DND-41 (cell line): ENCODE data around the gene DCP1A.

Source experiments
- ATAC-seq: fragments of 200-7000 bp; cut with Tn5 transposase; 3 replicates; pipeline ENCODE4 v1.9.1; 2021; ENCODE audit warnings: low read depth; ENCODE audit not compliant: insufficient read depth
- DNase-seq: peaks from one replicate; pipeline ENCODE4 v3.0.0-alpha.2; 2020
- H2AFZ ChIP-seq: 2 replicates; pipeline ENCODE4 v1.6.0; 2012; ENCODE audit warnings: low read depth, low read length
- H3K27ac ChIP-seq: 2 replicates; pipeline ENCODE4 v1.5.1; 2012; ENCODE audit warnings: low read length, inconsistent platforms
- H3K27me3 ChIP-seq: fragments of 200-600 bp; sonication (generic); 2 replicates; pipeline ENCODE4 v1.6.0; 2012; ENCODE audit warnings: low read length, mild to moderate bottlenecking, inconsistent platforms; ENCODE audit not compliant: insufficient read depth, poor library complexity
- H3K36me3 ChIP-seq: 2 replicates; pipeline ENCODE4 v1.5.1; 2012; ENCODE audit warnings: low read length, inconsistent platforms; ENCODE audit not compliant: insufficient read depth
- H3K4me1 ChIP-seq: 2 replicates; pipeline ENCODE4 v1.5.1; 2012; ENCODE audit warnings: mild to moderate bottlenecking, low read length; ENCODE audit not compliant: insufficient read depth
- H3K4me2 ChIP-seq: 2 replicates; pipeline ENCODE4 v1.6.0; 2012; ENCODE audit warnings: mild to moderate bottlenecking, moderate library complexity, low read length, inconsistent platforms; ENCODE audit not compliant: insufficient read depth
- H3K4me3 ChIP-seq, 2 experiments: fragments of 200-600 bp in 1 of 2; shearing (Covaris generic) in 1 of 2; 2 replicates each; pipeline ENCODE4 v1.5.1; 2012 to 2016; ENCODE audit warnings: inconsistent platforms in 2 of 2, low read length in 2 of 2, mild to moderate bottlenecking in 2 of 2, low read depth in 1 of 2, moderate library complexity in 1 of 2
- H3K79me2 ChIP-seq: 2 replicates; pipeline ENCODE4 v1.6.0; 2012; ENCODE audit warnings: low read length, inconsistent platforms; ENCODE audit not compliant: insufficient read depth
- H3K9ac ChIP-seq: 2 replicates; pipeline ENCODE4 v1.6.0; 2012; ENCODE audit warnings: low read depth, mild to moderate bottlenecking, inconsistent platforms, low read length, moderate library complexity
- H3K9me3 ChIP-seq: 2 replicates; pipeline ENCODE4 v1.5.1; 2012; ENCODE audit warnings: low read length, moderate library complexity, mild to moderate bottlenecking, inconsistent platforms; ENCODE audit not compliant: insufficient read depth, severe bottlenecking
- H4K20me1 ChIP-seq: 2 replicates; pipeline ENCODE4 v1.6.0; 2012; ENCODE audit warnings: low read length; ENCODE audit not compliant: insufficient read depth
- EZH2 ChIP-seq: IDR thresholded peaks from 3 replicates; pipeline ENCODE4 v1.6.1; 2012; ENCODE audit warnings: borderline replicate concordance, low read depth, mild to moderate bottlenecking, moderate library complexity, low read length, inconsistent platforms; ENCODE audit not compliant: severe bottlenecking
- TF ChIP-seq, protein P1 (sequence below): IDR thresholded peaks from 2 replicates; pipeline ENCODE4 v1.5.1; 2012; ENCODE audit warnings: borderline replicate concordance, low read length, moderate library complexity, mild to moderate bottlenecking; ENCODE audit not compliant: poor library complexity, severe bottlenecking; ENCODE audit errors: extremely low read depth

DCP1A gene

DNA sequence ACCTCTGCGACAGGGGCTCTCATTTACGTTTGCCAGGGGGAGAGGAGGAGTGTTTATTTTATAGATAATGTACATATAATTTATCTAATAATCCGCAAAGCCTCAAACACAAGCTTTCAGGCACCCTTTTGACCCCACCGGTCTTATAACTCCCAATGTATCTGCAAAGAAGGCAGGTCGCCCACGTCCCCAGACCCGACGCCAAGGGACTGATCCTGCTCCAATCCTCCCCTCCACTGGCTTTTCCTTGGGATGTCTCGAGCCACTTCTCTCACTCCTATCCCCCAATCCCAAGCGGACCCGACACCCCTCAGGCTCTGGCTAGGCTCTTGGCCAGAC is 452 bp downstream of the DCP1A start:
- Histone ChIP-seq H3K79me2 (peaks cover 49% of the 10 kb centered on the region), H3K36me3 (peaks cover 16% of the 10 kb centered on the region; the same call in 1 of the 2 replicates), H2AFZ (peak overlapping the region; percentile 88), H3K4me1 (peaks cover 29% of the 10 kb centered on the region), H4K20me1 (peaks cover 3% of the 10 kb centered on the region; the same call in 1 of the 2 replicates), H3K4me3 (peak overlapping the region; percentile 62 to 75), H3K27me3 (no peaks in the 10 kb centered on the region), H3K9ac (peak overlapping the region; percentile 77), H3K4me2 (peak overlapping the region; percentile 72), H3K9me3 (no peaks in the 10 kb centered on the region), H3K27ac (peak overlapping the region; percentile 83)
- no peak for DNase-seq
- no peak for TF ChIP-seq EZH2
- TF ChIP-seq, protein P1, sequence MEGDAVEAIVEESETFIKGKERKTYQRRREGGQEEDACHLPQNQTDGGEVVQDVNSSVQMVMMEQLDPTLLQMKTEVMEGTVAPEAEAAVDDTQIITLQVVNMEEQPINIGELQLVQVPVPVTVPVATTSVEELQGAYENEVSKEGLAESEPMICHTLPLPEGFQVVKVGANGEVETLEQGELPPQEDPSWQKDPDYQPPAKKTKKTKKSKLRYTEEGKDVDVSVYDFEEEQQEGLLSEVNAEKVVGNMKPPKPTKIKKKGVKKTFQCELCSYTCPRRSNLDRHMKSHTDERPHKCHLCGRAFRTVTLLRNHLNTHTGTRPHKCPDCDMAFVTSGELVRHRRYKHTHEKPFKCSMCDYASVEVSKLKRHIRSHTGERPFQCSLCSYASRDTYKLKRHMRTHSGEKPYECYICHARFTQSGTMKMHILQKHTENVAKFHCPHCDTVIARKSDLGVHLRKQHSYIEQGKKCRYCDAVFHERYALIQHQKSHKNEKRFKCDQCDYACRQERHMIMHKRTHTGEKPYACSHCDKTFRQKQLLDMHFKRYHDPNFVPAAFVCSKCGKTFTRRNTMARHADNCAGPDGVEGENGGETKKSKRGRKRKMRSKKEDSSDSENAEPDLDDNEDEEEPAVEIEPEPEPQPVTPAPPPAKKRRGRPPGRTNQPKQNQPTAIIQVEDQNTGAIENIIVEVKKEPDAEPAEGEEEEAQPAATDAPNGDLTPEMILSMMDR: no peak
- ATAC-seq: no peak; the same call in 2 of the 3 replicates

DNA sequence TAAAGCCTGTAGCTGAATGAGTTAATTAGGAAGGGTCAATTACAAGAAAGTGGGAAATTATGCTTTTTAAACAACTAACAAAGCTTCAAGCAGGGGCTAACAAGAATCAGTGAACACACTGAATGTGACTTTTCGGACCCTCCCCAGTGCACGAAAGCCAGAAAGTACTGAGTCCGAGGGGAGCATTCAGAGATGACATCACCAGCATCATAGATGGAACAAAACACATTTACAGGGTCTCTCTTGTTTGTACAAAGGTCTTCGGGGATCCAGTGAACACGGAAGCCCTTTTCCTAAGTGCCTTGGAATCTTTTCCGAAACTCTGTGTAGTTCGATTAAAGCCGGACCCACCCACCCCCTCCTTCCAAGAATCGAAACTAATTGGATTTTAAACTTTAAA is 829 bp downstream of the DCP1A start:
- peak overlapping the region; percentile 77 for H3K9ac ChIP-seq
- no peaks in the 10 kb centered on the region for H3K27me3 ChIP-seq
- no peaks in the 10 kb centered on the region for H3K9me3 ChIP-seq
- ATAC-seq (no peak), DNase-seq (peak; percentile 11)
- peak overlapping the region; percentile 88 for H2AFZ ChIP-seq
- peaks cover 17% of the 10 kb centered on the region; the same call in 1 of the 2 replicates for H3K36me3 ChIP-seq
- H3K4me1 ChIP-seq: peaks cover 29% of the 10 kb centered on the region
- H4K20me1 ChIP-seq: peaks cover 3% of the 10 kb centered on the region; the same call in 1 of the 2 replicates
- H3K79me2 ChIP-seq: peaks cover 49% of the 10 kb centered on the region
- H3K4me2 ChIP-seq: peak overlapping the region; percentile 72
- peak overlapping the region; percentile 62 to 75 for H3K4me3 ChIP-seq
- TF ChIP-seq, protein P1: no peak
- TF ChIP-seq EZH2: no peak
- H3K27ac ChIP-seq: peak overlapping the region; percentile 83; the same call in 1 of the 2 replicates

DNA sequence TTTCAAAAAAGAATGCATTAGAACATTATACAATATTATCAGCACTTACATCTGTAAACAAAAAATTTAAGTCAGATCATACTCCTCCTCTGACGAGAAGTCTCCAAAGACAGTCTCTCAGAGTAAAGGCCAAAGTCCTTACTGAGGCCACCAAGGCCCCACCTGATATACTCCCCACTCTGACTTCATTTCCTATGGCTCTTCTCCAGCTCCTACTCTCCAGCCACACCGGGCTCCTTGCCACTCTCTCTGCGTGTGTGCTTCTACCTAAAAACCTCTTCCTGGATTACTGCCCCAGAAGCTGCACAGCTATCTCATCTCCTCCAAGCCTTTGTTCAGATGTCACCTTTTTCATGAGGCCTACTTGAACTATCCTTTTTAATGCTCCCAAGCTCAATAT is 5.0 kb downstream of the DCP1A start:
- Histone ChIP-seq H2AFZ (no peak overlapping the region), H3K79me2 (peaks cover 80% of the 10 kb centered on the region), H3K27me3 (no peaks in the 10 kb centered on the region), H3K36me3 (peaks cover 47% of the 10 kb centered on the region), H3K4me2 (no peak overlapping the region), H3K27ac (no peak overlapping the region; the same call in 1 of the 2 replicates), H3K4me1 (peaks cover 21% of the 10 kb centered on the region), H4K20me1 (peaks cover 3% of the 10 kb centered on the region; the same call in 1 of the 2 replicates), H3K4me3 (no peak overlapping the region), H3K9ac (no peak overlapping the region), H3K9me3 (no peaks in the 10 kb centered on the region)
- ATAC-seq (no peak), DNase-seq (no peak)
- no peak for TF ChIP-seq EZH2
- TF ChIP-seq, protein P1: no peak
